ENCODE measurements around the gene UBXN1.

The UBXN1 gene

DNA sequence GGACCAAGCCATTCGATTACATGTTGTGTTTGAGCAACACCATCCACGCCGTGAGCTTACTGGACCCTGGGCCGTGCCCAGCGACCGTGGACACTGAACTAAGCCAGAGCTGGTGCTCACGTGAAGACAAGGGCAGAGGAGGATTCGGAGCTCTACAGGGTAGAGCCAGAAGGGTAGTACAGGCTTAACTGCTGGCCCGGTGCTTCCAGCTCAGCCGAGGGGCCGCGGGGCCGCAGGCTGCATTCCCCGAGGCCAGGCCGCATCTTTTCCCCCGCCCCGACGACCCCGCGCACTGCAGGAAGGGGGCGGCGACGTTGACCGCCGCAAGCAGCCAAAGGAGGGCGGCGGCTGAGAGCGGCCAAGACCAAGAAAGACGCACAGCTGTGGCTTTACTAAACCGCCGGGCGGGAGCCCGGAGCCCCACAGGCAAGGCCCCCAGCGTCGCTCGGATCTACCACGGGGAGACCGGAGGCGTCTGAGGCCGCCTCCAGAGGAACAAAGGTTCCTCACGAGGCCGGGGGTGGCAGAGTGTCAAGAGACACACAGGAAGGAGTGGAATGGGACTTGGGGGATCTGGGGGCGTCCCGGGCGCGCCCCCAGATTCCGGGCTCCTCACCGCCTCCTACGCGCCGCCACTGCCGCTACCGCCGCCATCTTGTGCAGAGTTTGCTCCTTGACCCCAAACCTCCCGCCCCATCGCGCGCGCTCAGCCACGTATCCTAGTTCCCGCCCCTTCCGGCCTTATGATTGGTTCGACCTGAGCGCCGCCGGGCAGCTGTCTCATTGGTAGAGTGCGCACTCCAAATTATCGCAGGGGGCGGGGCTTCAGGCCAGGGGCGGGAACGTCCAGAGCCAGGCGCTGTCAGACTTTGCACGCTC is 32.7 kb downstream of the UBXN1 start, which contains the start of gene GANAB:
TSS of gene GANAB (minus strand) at position 668 of the 879 bp plus-strand sequence. CDS start at position 654, 14 bp downstream.
- TF ChIP-seq, protein P1, sequence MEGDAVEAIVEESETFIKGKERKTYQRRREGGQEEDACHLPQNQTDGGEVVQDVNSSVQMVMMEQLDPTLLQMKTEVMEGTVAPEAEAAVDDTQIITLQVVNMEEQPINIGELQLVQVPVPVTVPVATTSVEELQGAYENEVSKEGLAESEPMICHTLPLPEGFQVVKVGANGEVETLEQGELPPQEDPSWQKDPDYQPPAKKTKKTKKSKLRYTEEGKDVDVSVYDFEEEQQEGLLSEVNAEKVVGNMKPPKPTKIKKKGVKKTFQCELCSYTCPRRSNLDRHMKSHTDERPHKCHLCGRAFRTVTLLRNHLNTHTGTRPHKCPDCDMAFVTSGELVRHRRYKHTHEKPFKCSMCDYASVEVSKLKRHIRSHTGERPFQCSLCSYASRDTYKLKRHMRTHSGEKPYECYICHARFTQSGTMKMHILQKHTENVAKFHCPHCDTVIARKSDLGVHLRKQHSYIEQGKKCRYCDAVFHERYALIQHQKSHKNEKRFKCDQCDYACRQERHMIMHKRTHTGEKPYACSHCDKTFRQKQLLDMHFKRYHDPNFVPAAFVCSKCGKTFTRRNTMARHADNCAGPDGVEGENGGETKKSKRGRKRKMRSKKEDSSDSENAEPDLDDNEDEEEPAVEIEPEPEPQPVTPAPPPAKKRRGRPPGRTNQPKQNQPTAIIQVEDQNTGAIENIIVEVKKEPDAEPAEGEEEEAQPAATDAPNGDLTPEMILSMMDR (IDR thresholded peaks at IDR 0.05) = peak; percentile 46
- H3K27me3 ChIP-seq = no peaks in the 10 kb centered on the region
- H3K4me1 ChIP-seq (ENCODE audit: control insufficient read depth in 1 of 2, insufficient read depth in 1 of 2, low read depth in 1 of 2, low read length in 1 of 2) = peaks cover 14 to 16% of the 10 kb centered on the region in 2 experiments
- H3K4me3 ChIP-seq (ENCODE audit: low read depth in 1 of 2, low read length in 1 of 2) = peak within 1 kb of the TSS; percentile 81 to 88
- H3K27ac ChIP-seq = peak within 1 kb of the TSS; percentile 77
- H3K9me3 ChIP-seq = no peaks in the 10 kb centered on the region
- H3K36me3 ChIP-seq = peaks cover 26% of the 10 kb centered on the region

DNA sequence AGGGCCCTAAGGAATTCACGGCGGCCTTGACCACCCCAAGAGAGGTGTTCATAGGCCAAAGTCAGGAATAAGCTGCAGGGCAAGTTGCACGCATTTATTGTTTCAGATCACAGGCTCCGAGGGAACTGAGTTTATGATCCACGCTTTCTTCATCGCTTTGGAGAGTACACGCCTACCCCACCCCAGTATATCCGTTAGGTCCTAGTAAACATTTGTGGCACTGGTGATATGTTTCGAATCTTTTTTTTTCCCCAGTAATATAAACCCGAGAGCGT is 33.3 kb downstream of the UBXN1 start:
- H3K4me1 ChIP-seq (ENCODE audit: control insufficient read depth in 1 of 2, insufficient read depth in 1 of 2, low read depth in 1 of 2, low read length in 1 of 2) = peaks cover 14 to 16% of the 10 kb centered on the region in 2 experiments
- H3K27ac ChIP-seq = peak overlapping the region; percentile 77
- H3K27me3 ChIP-seq = no peaks in the 10 kb centered on the region
- TF ChIP-seq, protein P1 (IDR thresholded peaks at IDR 0.05) = no peak
- peaks cover 26% of the 10 kb centered on the region for H3K36me3 ChIP-seq
- peak overlapping the region; percentile 81 to 88 for H3K4me3 ChIP-seq (ENCODE audit: low read depth in 1 of 2, low read length in 1 of 2)
- no peaks in the 10 kb centered on the region for H3K9me3 ChIP-seq

DNA sequence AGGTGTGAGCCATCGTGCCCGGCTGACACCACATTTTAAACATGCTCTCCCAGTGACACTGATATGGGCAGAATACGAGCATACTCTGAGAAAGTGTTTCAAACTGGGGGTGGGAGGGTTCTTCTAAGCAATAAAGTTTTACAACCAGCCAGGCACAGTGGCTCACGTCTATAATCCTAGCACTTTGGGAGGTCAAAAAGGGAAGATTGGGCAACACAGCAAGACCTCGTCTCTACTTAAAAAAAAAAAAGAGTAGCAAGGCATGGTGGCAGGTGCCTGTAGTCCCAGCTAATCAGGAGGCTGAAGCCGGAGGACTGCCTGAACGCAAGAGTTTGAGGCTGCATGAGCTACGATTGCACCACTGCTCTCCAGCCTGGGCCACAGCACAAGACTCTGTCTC is 34.7 kb downstream of the UBXN1 start:
- H3K9me3 ChIP-seq = no peaks in the 10 kb centered on the region
- H3K27me3 ChIP-seq = no peaks in the 10 kb centered on the region
- TF ChIP-seq, protein P1 (IDR thresholded peaks at IDR 0.05) = no peak
- H3K4me3 ChIP-seq (ENCODE audit: low read depth in 1 of 2, low read length in 1 of 2) = no peak overlapping the region
- no peak overlapping the region for H3K27ac ChIP-seq
- H3K4me1 ChIP-seq (ENCODE audit: control insufficient read depth in 1 of 2, insufficient read depth in 1 of 2, low read depth in 1 of 2, low read length in 1 of 2) = peaks cover 14 to 16% of the 10 kb centered on the region in 2 experiments
- peaks cover 21% of the 10 kb centered on the region for H3K36me3 ChIP-seq

DNA sequence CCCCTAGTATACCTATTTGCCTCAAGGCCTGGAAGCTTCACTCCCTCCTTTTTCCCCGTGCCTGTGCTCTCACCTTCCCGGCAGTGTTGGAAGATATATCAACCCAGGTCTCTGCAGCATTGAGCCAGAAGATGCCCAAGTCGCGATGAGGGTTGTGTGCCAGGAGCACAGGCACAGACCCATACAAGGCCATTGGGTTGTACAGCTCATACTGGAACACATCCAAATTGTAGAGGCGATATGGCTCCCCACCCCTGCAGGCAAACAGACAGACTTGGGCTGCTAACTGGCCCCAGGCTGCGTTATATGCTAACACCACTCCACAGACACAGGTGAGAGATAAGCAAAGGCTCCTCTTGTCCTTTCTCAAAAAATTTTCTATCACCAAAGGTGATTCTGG is 46.4 kb downstream of the UBXN1 start:
- H3K27me3 ChIP-seq = no peaks in the 10 kb centered on the region
- no peaks in the 10 kb centered on the region for H3K4me1 ChIP-seq (ENCODE audit: control insufficient read depth in 1 of 2, insufficient read depth in 1 of 2, low read depth in 1 of 2, low read length in 1 of 2)
- H3K36me3 ChIP-seq = peaks cover 80% of the 10 kb centered on the region
- TF ChIP-seq, protein P1 (IDR thresholded peaks at IDR 0.05) = no peak
- H3K27ac ChIP-seq = no peak overlapping the region
- H3K4me3 ChIP-seq (ENCODE audit: low read depth in 1 of 2, low read length in 1 of 2) = no peak overlapping the region
- no peaks in the 10 kb centered on the region for H3K9me3 ChIP-seq

DNA sequence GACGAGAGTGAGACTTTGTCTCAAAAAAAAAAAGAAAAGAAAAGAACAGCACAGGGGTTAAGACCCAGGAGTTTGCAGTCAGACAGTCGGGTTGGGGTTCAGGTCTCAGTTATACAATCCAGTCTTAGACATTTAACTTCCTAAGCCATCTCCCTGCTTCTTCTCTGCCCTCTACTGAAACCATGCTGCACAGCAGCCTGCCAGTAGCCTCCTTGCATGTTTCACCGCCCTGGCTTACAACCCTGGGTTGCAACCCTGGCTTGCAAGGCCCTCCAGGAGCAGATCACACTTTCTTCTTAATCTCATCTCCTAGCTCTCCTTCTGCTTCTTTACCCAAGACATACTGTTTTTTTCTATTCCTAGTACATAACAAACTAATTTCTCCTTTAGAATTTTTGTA is 51.2 kb downstream of the UBXN1 start:
- TF ChIP-seq, protein P1 (IDR thresholded peaks at IDR 0.05) = no peak
- Histone ChIP-seq H3K9me3 (no peaks in the 10 kb centered on the region), H3K27ac (no peak overlapping the region), H3K36me3 (peaks cover 78% of the 10 kb centered on the region), H3K4me1 (ENCODE audit: control insufficient read depth in 1 of 2, insufficient read depth in 1 of 2, low read depth in 1 of 2, low read length in 1 of 2) (no peaks in the 10 kb centered on the region), H3K27me3 (no peaks in the 10 kb centered on the region), H3K4me3 (ENCODE audit: low read depth in 1 of 2, low read length in 1 of 2) (no peak overlapping the region)

Measured in neutrophil (primary cell).